Measurements from ENCODE around the gene KLHL30.

DNA sequence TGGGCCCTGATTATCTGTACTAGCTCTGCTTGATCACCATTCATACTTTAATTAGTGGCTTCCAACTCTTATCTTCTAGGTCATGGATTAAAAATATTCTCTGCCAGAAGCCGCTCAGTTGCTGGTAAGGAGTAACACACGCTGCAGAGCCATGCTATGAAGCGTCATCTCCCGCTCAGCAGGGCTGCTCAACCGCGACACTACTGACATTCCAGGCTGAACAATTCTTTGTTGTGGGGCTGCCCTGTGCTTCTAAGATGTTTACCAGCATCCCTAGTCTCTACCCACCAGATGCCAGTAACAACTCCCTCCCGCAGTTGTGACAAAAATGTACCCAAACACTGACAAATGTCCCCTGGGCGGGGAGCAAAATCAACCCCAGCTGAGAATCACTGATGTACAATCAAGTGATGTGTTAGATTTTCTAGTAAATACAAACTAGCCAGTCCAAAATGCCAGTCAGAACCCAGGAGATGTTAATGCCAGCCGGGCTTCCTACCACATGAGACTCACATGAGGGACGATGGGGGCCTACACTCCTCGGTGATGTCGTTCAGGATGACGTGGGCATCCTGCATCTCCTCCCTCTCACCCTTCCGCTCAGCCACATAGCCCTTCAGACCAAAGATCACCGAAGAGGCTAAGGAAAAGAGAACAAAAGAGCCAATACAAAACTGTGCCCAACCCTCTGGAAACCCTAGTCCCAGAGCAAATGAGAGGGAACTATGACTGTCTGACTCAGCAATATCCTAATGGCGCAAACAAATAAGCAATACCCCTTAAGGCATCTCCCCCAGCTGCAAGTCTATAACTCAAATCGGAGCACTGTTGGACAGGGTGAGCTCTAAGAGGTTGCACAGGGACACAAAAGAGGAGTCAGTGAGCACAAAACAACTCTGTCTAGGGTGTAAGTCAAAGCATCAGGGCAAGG lies 49.4 kb downstream of the KLHL30 start:
- TF ChIP-seq, protein P1, sequence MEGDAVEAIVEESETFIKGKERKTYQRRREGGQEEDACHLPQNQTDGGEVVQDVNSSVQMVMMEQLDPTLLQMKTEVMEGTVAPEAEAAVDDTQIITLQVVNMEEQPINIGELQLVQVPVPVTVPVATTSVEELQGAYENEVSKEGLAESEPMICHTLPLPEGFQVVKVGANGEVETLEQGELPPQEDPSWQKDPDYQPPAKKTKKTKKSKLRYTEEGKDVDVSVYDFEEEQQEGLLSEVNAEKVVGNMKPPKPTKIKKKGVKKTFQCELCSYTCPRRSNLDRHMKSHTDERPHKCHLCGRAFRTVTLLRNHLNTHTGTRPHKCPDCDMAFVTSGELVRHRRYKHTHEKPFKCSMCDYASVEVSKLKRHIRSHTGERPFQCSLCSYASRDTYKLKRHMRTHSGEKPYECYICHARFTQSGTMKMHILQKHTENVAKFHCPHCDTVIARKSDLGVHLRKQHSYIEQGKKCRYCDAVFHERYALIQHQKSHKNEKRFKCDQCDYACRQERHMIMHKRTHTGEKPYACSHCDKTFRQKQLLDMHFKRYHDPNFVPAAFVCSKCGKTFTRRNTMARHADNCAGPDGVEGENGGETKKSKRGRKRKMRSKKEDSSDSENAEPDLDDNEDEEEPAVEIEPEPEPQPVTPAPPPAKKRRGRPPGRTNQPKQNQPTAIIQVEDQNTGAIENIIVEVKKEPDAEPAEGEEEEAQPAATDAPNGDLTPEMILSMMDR (IDR thresholded peaks at IDR 0.05): no peak
- no peak for TF ChIP-seq POLR2A (IDR thresholded peaks at IDR 0.05)
